ENCODE measurements around the gene STK38. TPM values are rescaled to one million over a fixed set of nuclear protein-coding genes. Genes with fewer than 3 reads are reported as not detected.

Gene STK38
- total and polyA plus RNA-seq, 2 of the 8 experiments (the other 6 are each of a cell fraction or from before 2014, with no cell fraction given): 8.1 to 19.8 TPM

DNA sequence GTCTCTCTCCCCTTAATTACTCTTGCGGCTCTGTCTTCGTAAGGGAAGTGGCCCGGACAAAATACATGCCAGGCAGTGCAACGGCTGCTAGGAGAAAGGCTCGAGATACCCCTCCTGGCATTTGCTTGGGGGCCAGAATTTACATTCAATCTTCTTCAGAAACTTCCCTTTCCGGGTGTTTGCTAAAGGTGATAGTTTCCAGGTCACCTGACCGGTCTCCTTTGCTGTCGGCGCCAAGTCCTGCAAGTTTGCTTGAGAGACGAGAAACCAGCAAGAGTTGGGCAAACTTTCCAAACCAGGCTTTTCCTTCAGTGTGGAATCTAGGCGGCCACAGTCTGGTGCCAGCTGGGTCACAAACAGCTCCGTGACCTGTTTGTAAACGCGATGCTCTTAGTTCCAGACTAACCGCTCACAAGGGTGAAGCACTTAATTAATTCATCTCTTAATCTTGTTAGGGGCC is 46.3 kb upstream of the STK38 start:
- no peak for TF ChIP-seq SUZ12 (IDR thresholded peaks at IDR 0.05; ENCODE audit: low read length)
- no peak for TF ChIP-seq SRF (IDR thresholded peaks at IDR 0.05; ENCODE audit: low read depth, low read length)
- TF ChIP-seq, protein P1, sequence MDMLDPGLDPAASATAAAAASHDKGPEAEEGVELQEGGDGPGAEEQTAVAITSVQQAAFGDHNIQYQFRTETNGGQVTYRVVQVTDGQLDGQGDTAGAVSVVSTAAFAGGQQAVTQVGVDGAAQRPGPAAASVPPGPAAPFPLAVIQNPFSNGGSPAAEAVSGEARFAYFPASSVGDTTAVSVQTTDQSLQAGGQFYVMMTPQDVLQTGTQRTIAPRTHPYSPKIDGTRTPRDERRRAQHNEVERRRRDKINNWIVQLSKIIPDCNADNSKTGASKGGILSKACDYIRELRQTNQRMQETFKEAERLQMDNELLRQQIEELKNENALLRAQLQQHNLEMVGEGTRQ (IDR thresholded peaks at IDR 0.05; ENCODE audit: low read length): peak; percentile 45
- peak overlapping the region; percentile 97 for H3K27ac ChIP-seq (ENCODE audit: low read depth, low read length)
- H3K79me1 ChIP-seq (ENCODE audit: low read depth, low read length): no peaks in the 10 kb centered on the region
- peak overlapping the region; percentile 88 for H2BK5ac ChIP-seq (ENCODE audit: low read depth, low read length)
- H3K4me3 ChIP-seq (ENCODE audit: extremely low read depth in 1 of 4, insufficient read depth in 2 of 4, low read depth in 3 of 4, low read length in 4 of 4): peak overlapping the region; percentile 93 to 100 (median 96)
- H3K23ac ChIP-seq (ENCODE audit: insufficient read length): no peak overlapping the region
- peaks cover 19 to 28% of the 10 kb centered on the region in 2 experiments for H4K20me1 ChIP-seq (replicated peaks in 1 of 2; ENCODE audit: control insufficient read depth in 1 of 2, insufficient read depth in 2 of 2, low read length in 2 of 2)
- POLR2A ChIA-PET (ENCODE audit: partially characterized antibody): interaction anchor here (0.5 to 13.4 kb wide), 9 partner anchors 7 to 170 kb away, joined by 3 to 386 read pairs (median 4); no protein-coding TSS in a partner anchor
- H2BK120ac ChIP-seq (replicated peaks; ENCODE audit: low read depth, low read length): no peak overlapping the region
- H3K18ac ChIP-seq (ENCODE audit: extremely low read depth, low read length): peak overlapping the region; percentile 32
- peak overlapping the region; percentile 89 for H4K5ac ChIP-seq (ENCODE audit: insufficient read length, low read depth, low read length)
- no peak overlapping the region for H3K14ac ChIP-seq (ENCODE audit: insufficient read length)
- H3K9me3 ChIP-seq (ENCODE audit: insufficient read depth in 2 of 2, low read depth in 1 of 2, low read length in 1 of 2): no peaks in the 10 kb centered on the region
- FAIRE-seq (no peak), DNase-seq (ENCODE audit: low read depth in 1 of 2, low spot score in 2 of 2) (no peak)
- H3K9ac ChIP-seq (replicated peaks in 1 of 4; ENCODE audit: extremely low read depth in 1 of 4, low read depth in 3 of 4, low read length in 3 of 4): peak overlapping the region; percentile 69 to 99 (median 94)
- H2AFZ ChIP-seq (ENCODE audit: low read length): peak overlapping the region; percentile 86
- WGBS, 2 experiments (ENCODE audit: extremely low coverage in 1 of 2, insufficient coverage in 1 of 2, insufficient read length in 1 of 2, insufficient replicate concordance in 2 of 2, low coverage in 1 of 2, low lambda C conversion rate in 2 of 2, missing lambda C conversion rate in 1 of 2): 12% methylated on average over 15 of the region's 15 CpGs; no CpG with 5 or more reads in 1 of the 2 experiments
- peak overlapping the region; percentile 75 for H3K4me2 ChIP-seq (ENCODE audit: insufficient read depth in 1 of 2, low read depth in 2 of 2, low read length in 2 of 2)
- peak overlapping the region; percentile 93; the same call in 1 of the 2 replicates for H2BK15ac ChIP-seq (ENCODE audit: low read length)
- H3K79me2 ChIP-seq (ENCODE audit: control insufficient read depth in 1 of 2, insufficient read depth in 2 of 2, low read length in 2 of 2): peaks cover 39 to 44% of the 10 kb centered on the region in 2 experiments
- H3K27me3 ChIP-seq (replicated peaks in 1 of 4; ENCODE audit: control insufficient read depth in 3 of 4, extremely low read depth in 1 of 4, insufficient read depth in 3 of 4, low read length in 3 of 4): no peaks in the 10 kb centered on the region
- peak overlapping the region; percentile 96 for H2BK12ac ChIP-seq (ENCODE audit: low read depth, low read length)
- H2BK20ac ChIP-seq (ENCODE audit: low read length): no peak overlapping the region
- H3K4ac ChIP-seq (replicated peaks; ENCODE audit: insufficient read length, low read depth, low read length): peak overlapping the region; percentile 48
- H3K56ac ChIP-seq (replicated peaks; ENCODE audit: insufficient read length, low read depth, low read length): peak overlapping the region; percentile 12
- peak overlapping the region; percentile 47 for H4K91ac ChIP-seq (replicated peaks; ENCODE audit: insufficient read length, low read length)
- CTCF ChIA-PET (ENCODE audit: partially characterized antibody): interaction anchor here (0.9 kb wide), 1 partner anchor 151 kb away, joined by 3 read pairs; the partner anchor contains the start of gene KCTD20
- peaks cover 14 to 38% (median 18%) of the 10 kb centered on the region in 4 experiments for H3K36me3 ChIP-seq (ENCODE audit: control insufficient read depth in 2 of 4, insufficient read depth in 4 of 4, low read length in 3 of 4)
- peaks cover 0 to 3% (median under 1%) of the 10 kb centered on the region in 4 experiments; a peak in 3 of 7 replicates for H3K4me1 ChIP-seq (replicated peaks in 1 of 4; ENCODE audit: control insufficient read depth in 3 of 4, insufficient read depth in 4 of 4, low read length in 3 of 4)
- peak overlapping the region; percentile 93; the same call in 1 of the 2 replicates for H4K8ac ChIP-seq (ENCODE audit: extremely low read depth, insufficient read depth, low read length)
- H2AK5ac ChIP-seq (ENCODE audit: low read depth, low read length): peak overlapping the region; percentile 28; the same call in 1 of the 2 replicates
- peaks cover 4% of the 10 kb centered on the region; the same call in 1 of the 2 replicates for H3K23me2 ChIP-seq (ENCODE audit: low read depth, low read length)

Measured in H1 (cell line).